ENCODE data around the gene ABI3BP.

Gene ABI3BP

GRCh38 chr3:100972301-100972844, 20.8 kb downstream of the ABI3BP start:
- no peak for TF ChIP-seq CTCF (IDR thresholded peaks at IDR 0.05; ENCODE audit: low read depth, low read length)
- no peak for DNase-seq (ENCODE audit: extremely low read depth, low read depth)

GRCh38 chr3:100971798-100972197, 21.4 kb downstream of the ABI3BP start:
- DNase-seq (ENCODE audit: extremely low read depth, low read depth), result no peak
- no peak for TF ChIP-seq CTCF (IDR thresholded peaks at IDR 0.05; ENCODE audit: low read depth, low read length)

GRCh38 chr3:100970477-100970990, 22.7 kb downstream of the ABI3BP start:
- no peak for DNase-seq (ENCODE audit: extremely low read depth, low read depth)
- TF ChIP-seq CTCF (IDR thresholded peaks at IDR 0.05; ENCODE audit: low read depth, low read length), result no peak

- no peak for DNase-seq (ENCODE audit: extremely low read depth, low read depth)
- no peak for TF ChIP-seq CTCF (IDR thresholded peaks at IDR 0.05; ENCODE audit: low read depth, low read length)
These were observed 24.0 kb downstream of the ABI3BP start for GRCh38 chr3:100968932-100969906.

GRCh38 chr3:100966807-100967206, 26.4 kb downstream of the ABI3BP start:
- TF ChIP-seq CTCF (IDR thresholded peaks at IDR 0.05; ENCODE audit: low read depth, low read length), result no peak

GRCh38 chr3:100966049-100966491, 27.2 kb downstream of the ABI3BP start:
- TF ChIP-seq CTCF (IDR thresholded peaks at IDR 0.05; ENCODE audit: low read depth, low read length), result no peak
- DNase-seq (ENCODE audit: extremely low read depth, low read depth), result peak; percentile 5

More at GRCh38 chr3:100966807-100967206, 26.4 kb downstream of the ABI3BP start:
- DNase-seq (ENCODE audit: extremely low read depth, low read depth), result peak; percentile 11

- TF ChIP-seq CTCF (IDR thresholded peaks at IDR 0.05; ENCODE audit: low read depth, low read length), result no peak
- no peak for DNase-seq (ENCODE audit: extremely low read depth, low read depth)
These were observed 30.2 kb downstream of the ABI3BP start for GRCh38 chr3:100963041-100963440.
